Testis (tissue), 3 donors: ENCODE measurements around the gene CRYGS. TPM values are rescaled to one million over a fixed set of nuclear protein-coding genes. Genes with fewer than 3 reads are reported as not detected.

Experiments
- DNase-seq: peaks from one replicate; pipeline ENCODE4 v3.0.0-alpha.2; 2019
- H3K27ac ChIP-seq, 2 donors: fragments of 200-600 bp; sonication (generic); one replicate each; pipeline ENCODE4 v1.5.1; 2019
- H3K27me3 ChIP-seq: fragments of 200-600 bp; sonication (generic); one replicate; pipeline ENCODE4 v1.5.1; 2019
- H3K36me3 ChIP-seq: fragments of 200-600 bp; sonication (generic); one replicate; pipeline ENCODE4 v1.5.1; 2017; ENCODE audit warnings: low read depth; ENCODE audit errors: missing control alignments
- H3K4me1 ChIP-seq: fragments of 200-600 bp; sonication (generic); one replicate; pipeline ENCODE4 v1.5.1; 2019
- H3K4me3 ChIP-seq, 2 donors: fragments of 200-600 bp; sonication (generic); one replicate each; pipeline ENCODE4 v1.5.1; 2017 to 2019
- H3K9me3 ChIP-seq: fragments of 200-600 bp; sonication (generic); one replicate; pipeline ENCODE4 v1.5.1; 2017
- CTCF ChIP-seq, 3 experiments: fragments of 450-650 bp in 2 of 3; fragments of 200-600 bp in 1 of 3; sonication (generic) in 1 of 3; IDR thresholded peaks; one replicate each; pipeline ENCODE4 v1.5.1; 2016 to 2019; ENCODE audit warnings: antibody characterized with exemption in 3 of 3, mild to moderate bottlenecking in 2 of 3, moderate library complexity in 1 of 3
- POLR2A ChIP-seq: fragments of 450-650 bp; IDR thresholded peaks from one replicate; pipeline ENCODE4 v1.6.1; 2017; ENCODE audit warnings: antibody characterized with exemption, mild to moderate bottlenecking, moderate library complexity
- WGBS, 2 donors: methylation state at CpG; one replicate each; pipeline ENCODE4 v1.1.5; 2018; 5-methylcytosine and 5-hydroxymethylcytosine counted together
- intact Hi-C: fragments of 100-400 bp; cut with DNase I; formaldehyde crosslinking; loops from one replicate; pipeline ENCODE4 v1.15.1; 2023; ENCODE audit warnings: low total_unique reads
- polyA plus RNA-seq: library from polyadenylated mRNA; stranded (reverse); fragments of 350-450 nt; fragmentation: Illumina TruSeq; extraction: RNeasy Lipid Tissue Mini Kit (QIAGEN cat#74804); gene quantifications from one replicate; pipeline ENCODE4 v1.2.3, GENCODE V29; 2014; ENCODE audit warnings: low read depth, low replicate concordance; ENCODE audit not compliant: insufficient read depth
- total RNA-seq, 2 donors: library from RNA; depleted of rRNA; stranded (reverse); fragments of >200 nt; gene quantifications; one replicate each; pipeline ENCODE4 v1.2.3, GENCODE V29; 2016

Gene CRYGS
- total and polyA plus RNA-seq, 3 donors from 2014 or later, result 6.1 to 8.6 (median 6.3) TPM

- Histone ChIP-seq H3K36me3 (no peaks in the 10 kb centered on the region), H3K27me3 (no peaks in the 10 kb centered on the region), H3K4me1 (no peaks in the 10 kb centered on the region), H3K27ac (no peak overlapping the region), H3K4me3 (no peak overlapping the region), H3K9me3 (no peaks in the 10 kb centered on the region)
- TF ChIP-seq CTCF (IDR thresholded peaks at IDR 0.05), result no peak
- TF ChIP-seq POLR2A, result no peak
- 63 to 71% methylated on average over 6 of the region's 6 CpGs for whole genome bisulfite sequencing, 2 donors
- intact Hi-C loops, result no loop called here
- DNase-seq, result no peak
Observed at GRCh38 chr3:186519021-186519658, 25.0 kb downstream of the CRYGS start.

- DNase-seq, result no peak
Observed at GRCh38 chr3:186517218-186517617, 27.0 kb downstream of the CRYGS start.

GRCh38 chr3:186516646-186517045 lies 27.5 kb downstream of the CRYGS start:
- Histone ChIP-seq H3K4me1 (no peaks in the 10 kb centered on the region), H3K27ac (no peak overlapping the region), H3K4me3 (no peak overlapping the region), H3K36me3 (no peaks in the 10 kb centered on the region), H3K27me3 (no peaks in the 10 kb centered on the region), H3K9me3 (no peaks in the 10 kb centered on the region)
- WGBS, 2 donors, result 93 to 100% methylated on average over 2 of the region's 2 CpGs
- no peak for DNase-seq
- intact Hi-C loops, result no loop called here
- no peak for TF ChIP-seq POLR2A
- TF ChIP-seq CTCF (IDR thresholded peaks at IDR 0.05), result no peak

More at GRCh38 chr3:186517218-186517617, 27.0 kb downstream of the CRYGS start:
- Histone ChIP-seq H3K36me3 (no peaks in the 10 kb centered on the region), H3K9me3 (no peaks in the 10 kb centered on the region), H3K27me3 (no peaks in the 10 kb centered on the region), H3K4me3 (no peak overlapping the region), H3K4me1 (no peaks in the 10 kb centered on the region), H3K27ac (no peak overlapping the region)
- intact Hi-C loops, result no loop called here
- no peak for TF ChIP-seq POLR2A
- no peak for TF ChIP-seq CTCF (IDR thresholded peaks at IDR 0.05)
- WGBS, 2 donors, result 92 to 100% methylated on average over 4 of the region's 4 CpGs

DNA sequence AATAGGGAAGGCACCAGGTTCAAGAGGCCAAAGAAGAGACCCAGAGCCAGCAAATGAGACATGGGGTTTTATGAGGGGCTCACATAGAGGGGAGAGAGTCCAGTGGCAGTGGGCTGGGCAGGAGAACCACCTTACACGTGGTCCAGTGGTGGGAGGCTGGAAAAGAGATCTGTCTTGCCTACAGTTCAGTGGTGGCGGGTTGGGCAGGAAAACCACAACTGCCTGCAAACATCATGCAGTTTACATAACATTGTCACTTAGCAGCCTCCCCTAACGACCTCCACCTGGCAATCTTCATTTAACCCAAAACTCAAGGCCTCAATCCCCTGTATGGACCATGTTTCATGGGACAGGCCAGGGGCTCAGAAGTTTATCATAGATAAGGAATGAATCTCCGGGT lies 29.1 kb downstream of the CRYGS start:
- Histone ChIP-seq H3K27ac (no peak overlapping the region), H3K9me3 (no peaks in the 10 kb centered on the region), H3K4me1 (no peaks in the 10 kb centered on the region), H3K4me3 (no peak overlapping the region), H3K27me3 (no peaks in the 10 kb centered on the region), H3K36me3 (no peaks in the 10 kb centered on the region)
- intact Hi-C loops, result no loop called here
- no peak for TF ChIP-seq POLR2A
- TF ChIP-seq CTCF (IDR thresholded peaks at IDR 0.05), result no peak
- 81 to 85% methylated on average over 4 of the region's 4 CpGs for WGBS, 2 donors
- DNase-seq, result no peak
